ENCODE results near the gene FOXP1.

DNA sequence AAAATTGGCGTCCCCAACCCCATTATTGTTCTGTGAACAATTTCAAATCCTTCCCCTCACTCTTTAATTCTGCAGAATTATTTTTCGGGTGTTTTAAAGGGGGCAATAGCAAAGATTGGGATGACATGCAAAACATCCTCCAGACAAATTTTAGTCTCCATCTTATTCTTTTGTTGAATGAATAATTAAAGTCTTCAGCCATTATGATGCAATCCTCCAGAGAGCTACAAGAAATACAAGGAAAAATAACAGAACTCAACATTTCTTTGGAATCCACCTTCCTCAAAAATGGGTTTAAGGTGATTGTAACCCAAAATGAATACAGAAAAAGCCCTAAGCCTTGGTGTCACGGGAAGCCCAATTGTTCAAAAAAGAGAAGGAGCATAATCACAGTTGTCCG is 49.9 kb downstream of the FOXP1 start:
- TF ChIP-seq, protein P1, sequence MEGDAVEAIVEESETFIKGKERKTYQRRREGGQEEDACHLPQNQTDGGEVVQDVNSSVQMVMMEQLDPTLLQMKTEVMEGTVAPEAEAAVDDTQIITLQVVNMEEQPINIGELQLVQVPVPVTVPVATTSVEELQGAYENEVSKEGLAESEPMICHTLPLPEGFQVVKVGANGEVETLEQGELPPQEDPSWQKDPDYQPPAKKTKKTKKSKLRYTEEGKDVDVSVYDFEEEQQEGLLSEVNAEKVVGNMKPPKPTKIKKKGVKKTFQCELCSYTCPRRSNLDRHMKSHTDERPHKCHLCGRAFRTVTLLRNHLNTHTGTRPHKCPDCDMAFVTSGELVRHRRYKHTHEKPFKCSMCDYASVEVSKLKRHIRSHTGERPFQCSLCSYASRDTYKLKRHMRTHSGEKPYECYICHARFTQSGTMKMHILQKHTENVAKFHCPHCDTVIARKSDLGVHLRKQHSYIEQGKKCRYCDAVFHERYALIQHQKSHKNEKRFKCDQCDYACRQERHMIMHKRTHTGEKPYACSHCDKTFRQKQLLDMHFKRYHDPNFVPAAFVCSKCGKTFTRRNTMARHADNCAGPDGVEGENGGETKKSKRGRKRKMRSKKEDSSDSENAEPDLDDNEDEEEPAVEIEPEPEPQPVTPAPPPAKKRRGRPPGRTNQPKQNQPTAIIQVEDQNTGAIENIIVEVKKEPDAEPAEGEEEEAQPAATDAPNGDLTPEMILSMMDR (IDR thresholded peaks at IDR 0.05; ENCODE audit: insufficient read depth, low read length, poor library complexity, severe bottlenecking), result no peak
- no peak for TF ChIP-seq EZH2phosphoT487 (conservative IDR thresholded peaks at IDR 0.05; ENCODE audit: low read length)

Measured in SU-DHL-6 (cell line).